Peyer's patch (tissue), 4 donors: ENCODE measurements around the gene GRID2.

Source experiments
- CTCF ChIP-seq, 6 experiments: fragments of 450-650 bp in 4 of 6; fragments of 200-600 bp in 2 of 6; sonication (generic) in 1 of 6; IDR thresholded peaks; one replicate each; pipeline ENCODE4 v1.5.1; 2017 to 2019; ENCODE audit warnings: antibody characterized with exemption in 6 of 6, mild to moderate bottlenecking in 3 of 6, moderate library complexity in 1 of 6
- POLR2A ChIP-seq, 2 donors: fragments of 450-650 bp; IDR thresholded peaks; one replicate each; pipeline ENCODE4 v1.5.1; 2017; ENCODE audit warnings: antibody characterized with exemption in 2 of 2, mild to moderate bottlenecking in 2 of 2, moderate library complexity in 2 of 2

DNA sequence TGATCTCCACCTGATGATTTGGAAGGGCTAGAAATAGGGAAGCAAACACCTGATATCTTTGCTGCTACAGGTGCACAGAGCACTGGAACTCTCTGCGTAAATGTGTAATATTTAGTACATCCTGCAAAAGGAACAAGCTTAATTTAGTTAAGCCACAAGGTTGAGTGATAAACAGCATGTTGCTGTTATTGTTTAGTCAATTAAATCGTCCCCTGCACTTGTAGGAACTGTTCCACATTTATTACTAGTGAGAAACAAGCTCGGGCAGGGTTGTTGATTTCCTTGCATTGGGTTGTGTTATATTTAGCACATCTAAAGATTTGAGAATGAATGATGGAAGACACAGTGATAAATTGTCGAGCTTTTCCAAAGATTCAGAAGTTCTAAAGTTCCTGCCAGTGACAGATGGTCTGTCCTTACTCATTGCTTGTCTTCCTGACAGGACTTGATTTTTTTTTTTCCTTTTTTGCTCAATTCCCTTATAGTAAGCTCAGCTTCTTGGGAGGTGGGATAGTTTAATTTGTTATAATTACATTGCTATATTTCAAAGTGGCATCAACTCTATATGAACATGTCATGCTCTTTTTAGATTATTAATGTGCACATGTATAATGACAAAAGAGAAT lies 897.8 kb downstream of the GRID2 start:
- no peak for TF ChIP-seq CTCF (IDR thresholded peaks at IDR 0.05)
- no peak for TF ChIP-seq POLR2A (IDR thresholded peaks at IDR 0.05)
